CD4-positive, alpha-beta T cell treated with Interleukin-6 at 100 ng/mL for 8 hours (primary cell): ENCODE results near the gene HSPBAP1.
A peak's percentile ranks its signal among the peaks of the same experiment; 100 is the strongest.
"Not testable (repeated sequence)": the region's sequence is repeated elsewhere in the genome, so short reads cannot be mapped to it uniquely, and the experiment has no call there.

ENCODE experiments used
- DNase-seq: peaks from one replicate; pipeline ENCODE4 v3.0.0-alpha.2; 2020; ENCODE audit warnings: mixed read lengths, low spot score

The HSPBAP1 gene

DNA sequence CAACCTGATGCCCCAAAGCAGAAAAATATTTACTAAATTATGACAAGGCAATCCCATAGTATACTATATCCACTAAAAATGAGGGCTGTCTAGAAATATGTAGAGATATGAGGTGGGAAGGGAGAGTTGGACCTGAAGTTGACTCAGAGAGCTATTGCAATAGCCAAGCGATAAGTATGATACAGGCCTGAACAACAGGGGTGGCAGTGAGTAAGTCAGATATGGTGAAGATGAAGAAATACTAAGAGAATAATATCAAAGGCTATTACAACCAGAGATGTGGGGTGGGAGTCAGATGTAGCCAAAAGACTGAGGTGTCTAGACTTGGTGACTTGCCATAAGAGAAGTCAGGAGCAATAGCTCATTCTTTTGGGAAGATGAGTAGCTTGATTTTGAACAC, 9.2 kb downstream of the HSPBAP1 start:
- DNase-seq = no peak

DNA sequence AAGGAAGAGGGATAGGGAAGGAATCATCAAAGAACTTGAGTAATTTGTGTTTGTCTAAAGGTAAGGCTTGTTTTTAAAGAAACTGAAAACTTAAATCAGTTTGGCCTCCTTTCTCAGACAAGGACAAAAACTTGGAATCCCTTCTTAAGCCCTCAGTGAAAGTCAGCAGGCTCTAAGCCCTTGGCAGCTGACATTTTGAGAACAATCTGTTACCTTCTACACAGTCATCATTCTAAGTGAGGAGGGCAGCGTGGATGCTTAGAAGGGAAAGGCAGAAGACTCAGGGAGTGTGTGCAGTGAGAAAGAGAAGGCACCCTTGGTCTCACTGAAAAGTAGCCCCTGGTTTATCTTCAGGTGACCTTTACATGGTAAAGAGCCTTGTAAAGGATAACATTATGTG, 10.8 kb downstream of the HSPBAP1 start:
- DNase-seq = no peak

DNA sequence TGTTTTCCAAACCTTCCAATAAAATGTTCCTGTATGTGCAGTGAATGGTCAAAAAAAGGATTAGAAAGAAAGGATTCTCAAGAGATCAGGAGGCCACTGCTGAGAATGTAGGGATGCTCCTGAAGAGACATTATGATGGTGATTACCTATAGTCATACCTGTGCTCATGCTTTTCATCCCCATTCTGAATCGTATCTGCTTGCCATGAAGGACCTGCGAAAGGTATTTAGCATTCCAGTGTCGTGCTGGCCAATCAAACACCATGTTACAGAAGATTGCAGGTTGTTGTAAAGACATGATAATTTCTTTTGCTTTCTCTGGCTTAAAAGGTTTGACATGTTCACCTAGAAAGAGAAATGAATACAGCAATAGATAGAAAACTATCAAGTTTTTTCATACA, 16.1 kb downstream of the HSPBAP1 start:
- no peak for DNase-seq

DNA sequence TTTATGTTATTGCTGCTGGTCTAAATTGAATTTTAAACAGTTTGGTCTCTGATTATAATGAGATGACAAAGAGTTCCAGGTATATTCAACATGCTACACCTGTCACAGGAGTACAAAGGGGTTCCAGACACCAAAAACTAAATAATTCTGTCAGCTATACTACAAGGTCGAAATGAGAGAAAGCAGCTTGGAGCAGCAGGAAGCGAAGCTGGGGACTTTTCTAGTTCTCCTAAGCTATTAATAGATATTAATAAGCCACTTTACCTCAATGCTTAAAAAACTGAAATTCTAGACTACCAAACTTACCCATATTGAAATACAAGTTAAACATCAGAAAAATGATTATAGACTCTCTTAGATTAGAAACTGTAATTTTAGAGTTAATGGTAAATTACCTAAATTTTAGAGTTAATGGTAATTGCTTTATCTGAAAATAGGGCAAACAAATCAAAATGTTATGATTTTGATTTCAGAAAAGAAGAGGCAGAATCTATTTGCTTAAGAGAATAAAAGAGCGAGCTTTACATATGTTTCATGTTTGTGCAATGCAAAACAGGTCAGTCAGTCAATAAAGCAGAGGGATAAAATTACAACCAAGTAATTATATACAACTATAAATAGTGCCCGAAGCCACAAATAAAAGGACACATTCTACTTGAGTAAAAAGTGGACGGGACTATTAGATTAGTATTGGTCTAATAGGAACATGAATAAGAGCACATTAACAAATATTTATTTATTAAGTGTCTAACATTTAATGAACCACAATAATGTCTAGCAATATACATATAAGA, 16.8 kb downstream of the HSPBAP1 start:
- DNase-seq = no peak

DNA sequence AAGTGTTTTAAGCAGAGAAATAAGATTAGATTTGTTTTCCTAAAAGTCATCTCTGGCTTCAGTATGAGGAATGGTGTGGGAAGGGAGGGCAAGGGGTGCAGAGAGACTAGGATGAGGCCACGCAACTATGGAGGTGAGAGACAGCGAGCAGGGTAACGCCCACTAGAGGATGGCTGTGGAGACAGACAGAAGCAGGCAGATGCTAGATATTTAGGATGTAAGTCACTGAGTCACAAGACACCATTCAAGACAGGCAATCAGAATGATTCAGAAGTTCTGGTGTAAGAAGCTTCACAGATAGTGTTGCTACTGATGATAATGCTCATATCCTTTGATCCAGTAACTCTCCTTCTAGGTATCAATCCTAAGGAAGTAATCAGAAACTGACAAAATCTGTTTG, 19.1 kb downstream of the HSPBAP1 start:
- DNase-seq = no peak

DNA sequence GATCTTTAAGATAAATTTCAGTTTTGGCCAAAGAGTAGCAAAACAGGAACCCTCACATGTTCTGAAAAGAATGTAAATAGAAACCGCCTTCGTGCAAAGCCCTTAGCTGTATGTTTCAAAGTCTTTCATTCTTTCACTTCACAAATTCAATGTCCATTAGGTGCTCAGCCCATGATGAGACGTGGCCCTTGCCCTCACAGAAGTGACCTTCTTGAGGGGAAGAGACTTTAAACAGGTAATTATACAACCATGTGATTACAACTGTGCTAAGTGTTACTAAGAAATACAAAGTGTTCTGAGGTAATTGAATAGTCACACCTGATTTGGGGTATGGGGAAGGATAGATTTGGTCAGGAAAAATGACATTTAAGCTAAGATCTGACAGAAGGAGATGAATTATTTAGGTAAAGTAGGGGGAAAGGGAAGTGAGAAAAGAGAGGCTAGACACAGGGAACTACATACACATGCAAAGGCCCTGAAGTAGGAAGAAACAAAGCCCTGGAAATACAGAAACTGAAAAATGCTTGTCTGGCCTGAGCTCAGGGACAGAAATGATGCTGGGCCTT, 19.6 kb downstream of the HSPBAP1 start:
- DNase-seq = no peak

DNA sequence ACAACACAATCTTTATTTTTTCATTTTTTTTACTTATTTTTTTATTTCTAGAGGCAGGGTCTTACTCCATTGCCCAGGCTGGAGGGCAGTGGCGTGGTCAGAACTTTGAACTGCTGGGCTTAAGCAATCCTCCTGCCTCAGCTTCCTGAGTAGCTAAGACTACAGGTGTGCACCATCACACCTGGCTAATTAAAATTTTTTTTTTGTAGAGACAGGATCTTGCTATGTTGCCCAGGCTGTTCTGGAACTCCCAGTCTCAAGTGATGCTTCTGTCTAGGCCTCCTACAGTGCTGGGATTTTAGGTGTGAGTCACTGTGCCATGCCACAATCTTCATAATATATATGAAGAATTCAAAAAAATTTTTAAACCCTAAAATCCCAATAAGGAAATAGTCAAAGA, 20.8 kb downstream of the HSPBAP1 start:
- DNase-seq = no peak

DNA sequence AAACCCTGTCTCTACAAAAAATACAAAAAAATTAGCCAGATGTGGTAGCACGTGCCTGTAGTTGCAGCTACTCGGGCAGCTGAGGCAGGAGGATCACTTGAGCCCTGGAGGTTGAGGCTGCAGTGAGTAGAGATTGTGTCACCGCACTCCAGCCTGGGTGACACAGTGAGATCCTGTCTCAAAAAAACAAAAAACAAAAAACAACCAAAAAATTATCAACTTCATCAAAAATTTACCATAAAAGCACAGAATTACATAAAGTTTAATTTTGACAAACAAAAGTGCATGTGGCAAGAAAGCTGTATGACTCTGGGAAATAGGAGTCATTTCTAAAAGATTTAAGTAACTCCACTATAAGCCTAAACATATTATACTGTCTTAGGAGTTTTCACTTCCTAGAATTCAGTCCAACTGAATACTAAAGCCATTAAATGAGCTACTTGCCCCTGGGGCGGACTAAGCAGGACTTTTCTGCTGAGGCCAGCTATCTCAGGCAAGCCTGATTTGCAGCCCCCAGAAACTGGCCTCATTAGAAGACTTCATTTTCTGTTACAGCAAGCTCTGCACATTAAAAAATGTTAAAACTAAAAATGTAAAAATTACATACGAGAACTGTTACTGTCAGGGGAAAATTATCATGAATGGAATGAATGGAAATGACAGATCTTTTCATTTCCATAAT, 23.0 kb downstream of the HSPBAP1 start:
- DNase-seq = no peak

DNA sequence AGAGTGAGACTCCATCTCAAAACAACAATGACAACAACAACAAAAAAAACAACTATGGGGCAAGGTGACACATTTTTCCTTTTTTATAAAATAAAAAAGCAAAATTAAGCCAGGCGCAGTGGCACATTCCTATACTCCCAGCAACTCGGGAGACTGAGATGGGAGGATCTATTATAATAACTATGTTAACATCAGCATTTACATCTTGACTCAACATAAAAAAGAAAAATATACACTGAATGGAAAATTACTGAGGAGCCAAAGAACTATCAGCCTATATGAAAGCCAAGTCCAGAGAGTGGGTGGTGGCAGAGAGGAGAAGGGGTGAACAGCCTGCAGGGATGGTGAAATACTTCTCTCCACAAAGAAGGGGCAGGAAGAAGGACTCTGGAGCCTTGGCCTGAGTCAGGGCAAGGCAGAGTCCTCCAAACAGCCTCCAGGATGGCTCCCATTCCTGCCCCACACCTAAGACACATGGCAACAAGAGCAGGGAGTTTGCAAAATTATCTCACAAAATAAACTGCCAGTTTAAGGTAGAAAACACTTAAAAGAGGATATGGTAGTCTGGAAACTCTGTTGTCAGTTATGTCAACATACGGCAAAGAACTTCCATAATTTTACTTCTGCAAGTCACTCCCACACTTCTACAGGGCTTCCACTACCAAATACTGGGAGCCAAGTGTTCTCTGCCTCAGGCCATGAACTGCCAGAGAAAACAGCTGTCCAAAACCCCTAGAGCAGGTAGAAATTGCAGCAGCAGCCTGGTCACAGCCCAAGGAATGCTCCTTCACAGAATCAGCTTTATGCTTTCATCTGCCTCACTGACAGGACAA, 25.9 kb downstream of the HSPBAP1 start:
- DNase-seq = no peak

DNA sequence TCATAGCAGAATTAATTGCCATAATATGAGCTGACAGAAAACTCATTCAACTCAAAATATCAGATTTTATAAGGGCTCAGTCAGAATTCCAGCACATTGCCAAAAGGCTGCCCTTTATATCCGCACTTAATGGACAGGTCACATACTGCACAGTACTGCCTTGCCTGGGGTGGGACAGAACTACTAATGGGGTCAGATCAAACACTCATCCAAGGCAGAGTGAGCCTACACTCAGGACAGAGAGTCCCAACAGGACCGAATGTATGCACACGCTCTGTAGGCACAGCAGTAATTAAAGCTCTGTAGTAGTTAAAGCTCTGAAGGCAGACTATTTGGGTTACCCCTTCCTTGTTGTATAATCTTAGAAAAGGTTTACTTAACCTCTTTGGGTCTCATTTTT, 27.2 kb downstream of the HSPBAP1 start:
- DNase-seq = no peak

DNA sequence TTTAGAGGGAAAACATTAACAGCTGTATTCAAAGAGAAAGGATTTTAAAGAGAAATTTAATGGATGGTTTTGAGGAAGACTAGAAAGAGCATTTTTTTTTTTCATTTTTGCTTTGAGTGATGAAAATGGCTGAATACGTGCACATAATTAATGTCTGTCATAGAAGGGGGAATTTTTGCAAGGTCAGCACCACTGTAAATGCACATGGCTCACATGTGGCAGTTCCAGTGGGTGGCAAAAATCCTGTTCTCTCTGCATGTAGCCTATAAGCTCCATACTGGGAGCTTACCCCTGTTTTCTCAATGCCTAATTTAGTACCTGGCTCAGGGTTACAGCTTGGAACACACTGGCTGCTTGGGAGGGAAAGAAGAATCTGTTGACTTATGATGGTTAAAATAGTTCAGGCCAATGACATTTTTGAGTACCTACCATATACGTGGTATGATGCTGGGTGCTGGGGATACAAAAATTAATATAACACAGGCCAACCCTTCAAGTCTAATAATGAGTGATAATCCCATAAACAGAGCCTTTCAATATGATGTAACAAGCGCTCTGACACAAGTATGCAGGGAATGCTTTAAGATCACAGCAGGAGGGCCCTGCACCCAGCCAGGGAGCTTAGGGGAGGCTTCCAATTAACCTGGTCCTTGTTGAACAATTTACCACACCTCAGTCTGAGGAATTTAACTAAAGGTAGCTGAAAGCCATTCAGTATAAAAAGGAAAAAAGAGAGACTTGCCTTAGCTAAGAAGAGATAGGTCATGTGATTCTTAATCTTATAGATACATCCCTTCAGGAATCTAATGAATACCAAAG, 33.0 kb downstream of the HSPBAP1 start:
- no peak for DNase-seq

DNA sequence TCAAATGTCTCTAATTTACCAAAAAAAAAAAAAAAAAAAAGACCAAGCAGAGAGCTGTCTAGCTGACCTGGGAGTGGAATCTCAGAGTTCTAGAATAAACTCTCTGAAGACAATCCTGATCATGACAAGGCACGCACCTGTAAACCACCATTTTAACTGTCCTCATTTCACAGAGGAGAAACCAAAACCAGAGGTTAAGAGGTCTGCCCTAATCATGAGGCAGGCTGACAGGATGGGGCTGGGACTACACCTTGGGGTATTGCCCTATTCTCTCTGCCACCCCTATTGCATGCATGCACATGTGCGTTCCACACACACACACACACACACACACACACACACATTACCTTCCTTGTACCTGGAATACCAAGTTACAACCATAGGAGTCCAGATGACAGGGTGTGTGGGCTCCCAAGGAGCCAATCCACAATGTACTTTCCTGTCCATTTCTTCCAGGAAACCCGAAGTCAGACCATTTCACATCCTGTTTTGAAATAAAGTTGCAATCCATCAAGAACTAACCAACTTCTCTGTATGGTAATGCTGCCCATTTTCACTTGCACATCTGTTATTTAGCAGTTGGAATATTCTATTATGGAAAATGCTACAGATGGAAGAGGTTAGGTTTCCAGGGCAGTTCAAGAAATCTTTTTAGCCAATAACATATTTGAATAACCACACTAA, 34.6 kb downstream of the HSPBAP1 start:
- DNase-seq = no peak

DNA sequence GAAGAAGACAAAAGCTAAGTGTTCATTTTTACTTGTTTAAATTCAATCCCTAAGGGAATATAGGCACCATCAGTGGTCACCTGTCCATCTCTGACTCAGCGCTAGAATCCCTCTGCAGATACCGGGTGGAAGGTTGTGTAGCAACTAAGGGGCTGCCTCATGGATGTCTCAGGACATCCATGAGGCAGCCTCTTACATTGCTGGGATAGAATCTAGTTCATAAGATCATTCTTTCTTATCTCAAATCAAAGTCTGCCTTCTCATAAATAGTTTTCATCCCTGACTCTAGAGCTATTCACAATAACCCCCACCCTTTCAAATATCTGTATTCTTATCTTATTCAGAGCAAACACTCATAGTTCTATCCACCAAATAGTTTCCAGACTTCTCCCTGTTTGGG, 38.1 kb downstream of the HSPBAP1 start:
- no peak for DNase-seq

DNA sequence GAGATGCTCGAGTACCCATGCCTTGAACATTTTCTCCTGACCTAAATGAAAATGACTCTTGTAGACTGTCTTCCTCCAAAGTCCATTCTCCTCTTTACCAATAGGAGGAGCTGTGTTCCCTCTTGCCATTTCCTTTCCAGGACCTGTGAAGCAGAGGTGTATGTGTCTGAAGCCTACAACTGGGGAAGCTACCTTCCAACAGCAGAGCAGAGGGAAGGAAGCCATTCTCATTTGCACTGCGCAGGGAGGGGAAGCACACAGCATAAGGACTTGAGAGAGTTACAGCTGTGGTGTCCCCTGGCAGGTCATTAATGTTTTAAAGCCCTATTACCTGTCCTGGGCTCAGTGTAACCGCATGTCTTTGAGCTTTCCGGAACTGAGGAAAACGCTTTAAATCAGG, 38.7 kb downstream of the HSPBAP1 start:
- DNase-seq = peak; percentile 31

DNA sequence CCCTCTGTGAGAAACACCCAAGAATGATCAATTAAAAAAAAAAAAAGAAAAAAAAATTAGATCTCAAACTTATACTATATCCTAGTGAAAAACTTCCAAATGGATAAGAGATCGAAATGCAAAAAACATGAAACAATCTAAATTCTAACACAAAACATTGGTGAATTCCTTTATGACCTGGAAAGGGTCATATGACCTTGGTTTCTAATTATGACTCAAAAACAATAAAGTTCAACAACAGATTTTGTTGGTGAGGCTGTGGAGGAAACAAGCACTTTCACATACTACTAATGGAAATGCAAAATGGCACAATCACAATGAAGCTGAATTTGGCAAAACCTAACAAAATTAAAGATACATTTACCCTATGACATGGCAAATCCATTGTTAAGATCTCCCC, 45.3 kb downstream of the HSPBAP1 start:
- DNase-seq = no peak

DNA sequence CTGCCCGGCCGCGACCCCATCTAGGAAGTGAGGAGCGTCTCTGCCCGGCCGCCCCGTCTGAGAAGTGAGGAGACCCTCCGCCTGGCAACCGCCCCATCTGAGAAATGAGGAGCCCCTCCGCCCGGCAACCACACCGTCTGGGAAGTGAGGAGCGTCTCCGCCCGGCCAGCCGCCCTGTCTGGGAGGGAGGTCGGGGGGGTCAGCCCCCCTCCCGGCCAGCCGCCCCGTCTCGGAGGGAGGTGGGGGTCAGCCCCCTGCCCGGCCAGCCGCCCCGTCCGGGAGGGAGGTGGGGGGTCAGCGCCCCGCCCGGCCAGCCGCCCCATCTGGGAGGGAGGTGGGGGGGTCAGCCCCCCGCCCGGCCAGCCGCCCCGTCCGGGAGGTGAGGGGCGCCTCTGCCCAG, 46.3 kb downstream of the HSPBAP1 start:
- DNase-seq = not testable (repeated sequence)

DNA sequence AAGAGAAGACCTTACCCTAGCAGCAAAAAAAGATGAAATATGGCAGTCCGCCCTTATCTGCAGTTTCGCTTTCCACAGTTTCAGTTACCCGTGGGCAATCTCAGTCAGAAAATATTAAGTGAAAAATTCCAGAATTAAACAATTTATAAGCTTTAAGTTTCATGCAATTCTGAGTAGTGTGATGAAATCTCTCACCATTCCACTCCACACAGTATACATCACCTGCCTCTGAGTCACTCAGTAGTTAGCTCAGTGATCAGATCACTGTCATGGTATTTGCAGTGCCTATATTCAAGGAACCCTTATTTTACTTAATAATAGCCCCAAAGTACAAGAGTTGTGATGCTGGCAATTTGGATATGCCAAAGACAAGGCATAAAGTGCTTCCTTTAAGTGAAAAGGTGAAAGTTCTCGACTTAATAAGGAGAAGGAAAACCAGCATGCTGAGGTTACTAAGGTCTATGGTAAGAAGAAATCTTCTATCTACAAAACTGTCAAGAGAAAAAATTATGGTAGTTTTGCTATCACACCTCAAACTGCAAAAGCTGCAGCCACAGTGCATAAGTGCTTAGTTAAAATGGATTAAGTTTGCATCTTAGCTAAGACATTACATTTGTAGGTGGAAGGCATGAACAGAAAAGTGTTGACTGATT, 48.1 kb downstream of the HSPBAP1 start:
- DNase-seq = no peak

DNA sequence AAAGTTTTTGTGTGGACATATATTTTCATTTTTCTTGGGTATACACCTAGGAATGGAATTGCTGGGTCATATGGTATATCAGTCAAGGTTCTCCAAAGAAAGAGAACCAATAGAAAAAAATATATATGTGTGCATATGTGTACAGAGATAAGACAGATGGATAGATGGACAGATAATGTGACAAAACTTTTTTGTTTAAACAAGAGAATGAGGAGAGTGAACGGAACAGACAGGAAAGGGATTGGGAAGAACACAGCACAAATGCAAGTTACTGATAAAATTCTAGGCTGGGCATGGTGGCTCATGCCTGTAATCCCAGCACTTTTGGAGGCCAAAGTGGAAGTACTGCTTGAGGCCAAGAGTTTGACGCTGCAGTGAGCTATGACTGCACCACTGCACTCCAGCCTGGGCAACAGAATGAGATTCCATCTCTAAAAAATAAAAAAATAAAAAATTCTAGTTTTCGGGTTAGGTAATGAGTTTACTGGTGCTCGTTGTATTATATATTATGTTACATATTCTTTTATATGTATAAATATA, 50.0 kb downstream of the HSPBAP1 start:
- DNase-seq = no peak

DNA sequence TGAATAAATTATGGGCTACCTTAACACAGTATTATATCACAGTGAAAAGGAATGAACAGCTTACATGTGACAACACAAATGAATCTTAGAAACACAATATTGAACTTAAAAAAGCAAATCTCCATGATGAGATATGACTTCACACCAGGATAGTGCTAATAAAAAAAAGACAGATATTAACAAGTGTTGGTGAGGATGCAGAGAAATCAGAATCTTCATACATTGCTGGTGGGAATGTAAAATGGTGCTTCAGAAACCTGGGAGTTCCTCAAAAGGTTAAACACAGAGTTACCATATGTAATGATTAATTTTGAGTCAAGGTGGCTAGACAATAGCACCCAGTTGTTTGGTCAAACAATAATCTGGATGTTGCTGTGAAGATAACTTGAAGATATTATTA, 51.4 kb downstream of the HSPBAP1 start:
- no peak for DNase-seq

DNA sequence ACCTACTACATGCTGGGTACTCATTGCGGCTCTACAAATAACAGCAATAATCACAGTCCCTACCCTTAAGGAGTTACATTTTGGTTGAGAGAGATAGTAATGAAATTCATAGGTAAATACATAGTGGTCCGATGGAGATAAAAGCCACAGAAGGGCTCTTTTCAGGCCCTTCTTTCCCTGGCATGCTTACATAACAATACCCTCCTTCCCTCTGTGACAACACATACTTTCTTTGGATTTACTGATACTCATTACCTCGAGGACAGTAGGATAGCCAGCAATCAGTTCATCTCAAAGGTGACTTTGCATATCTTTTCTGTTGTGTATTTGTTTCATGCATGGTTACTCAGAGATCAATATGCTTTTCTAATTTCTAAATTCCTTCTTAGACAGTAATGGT, 54.5 kb downstream of the HSPBAP1 start:
- no peak for DNase-seq
